A549 (cell line): ENCODE results near the gene KRT16.

Source experiments
- CEBPB ChIP-seq, 2 experiments: fragments of >200 bp in 1 of 2; sonication (Bioruptor Twin) in 1 of 2; formaldehyde crosslinking in 1 of 2; IDR thresholded peaks; 2 replicates each; pipeline ENCODE4 v1.6.1; 2012 to 2016
- CHD2 ChIP-seq: fragments of 150-350 bp; IDR thresholded peaks from 2 replicates; pipeline ENCODE4 v1.6.1; 2014; ENCODE audit warnings: low read length; ENCODE audit not compliant: partially characterized antibody
- CTCF ChIP-seq: fragments of >200 bp; sonication (Bioruptor Twin); formaldehyde crosslinking; IDR thresholded peaks from 3 replicates; pipeline ENCODE4 v1.5.1; 2016
- EP300 ChIP-seq, 2 experiments: fragments of >200 bp; sonication (Bioruptor Twin); formaldehyde crosslinking; IDR thresholded peaks; 2 replicates in 1 of 2; 3 replicates in 1 of 2; pipeline ENCODE4 v1.6.1; 2016 to 2017
- HMGXB4 ChIP-seq: fragments of 250-450 bp; sonication (Bioruptor Pico); IDR thresholded peaks from 2 replicates; pipeline ENCODE4 v1.5.0; 2021; ENCODE audit warnings: mild to moderate bottlenecking, moderate library complexity, borderline replicate concordance
- HOXA7 ChIP-seq: fragments of 250-450 bp; sonication (Bioruptor Pico); IDR thresholded peaks from 2 replicates; pipeline ENCODE4 v1.5.0; 2020; ENCODE audit warnings: mild to moderate bottlenecking, moderate library complexity
- JUN ChIP-seq, 2 experiments: fragments of >200 bp; sonication (Bioruptor Twin); formaldehyde crosslinking; IDR thresholded peaks; 2 replicates in 1 of 2; 3 replicates in 1 of 2; pipeline ENCODE4 v1.6.1; 2016 to 2017
- JUNB ChIP-seq: fragments of >200 bp; sonication (Bioruptor Twin); formaldehyde crosslinking; IDR thresholded peaks from 2 replicates; pipeline ENCODE4 v1.6.1; 2016
- KDM5A ChIP-seq: fragments of 200-600 bp; sonication (generic); IDR thresholded peaks from 2 replicates; pipeline ENCODE4 v1.6.1; 2016; ENCODE audit warnings: antibody characterized with exemption, mild to moderate bottlenecking
- POLR2A ChIP-seq: IDR thresholded peaks from 2 replicates; pipeline ENCODE4 v1.6.1; 2012; ENCODE audit warnings: mild to moderate bottlenecking, low read length
- RAD21 ChIP-seq, 2 experiments: fragments of >200 bp in 1 of 2; sonication (Bioruptor Twin) in 1 of 2; formaldehyde crosslinking in 1 of 2; IDR thresholded peaks in 1 of 2; conservative IDR thresholded peaks in 1 of 2; 2 replicates in 1 of 2; 3 replicates in 1 of 2; pipeline ENCODE4 v1.6.1; 2012 to 2018; ENCODE audit warnings: inconsistent platforms in 1 of 2
- USF2 ChIP-seq: fragments of 450-650 bp; IDR thresholded peaks from 2 replicates; pipeline ENCODE4 v1.6.1; 2014; ENCODE audit warnings: antibody characterized with exemption
- ZC3H11A ChIP-seq: fragments of 450-650 bp; IDR thresholded peaks from 2 replicates; pipeline ENCODE4 v1.6.1; 2014; ENCODE audit warnings: antibody characterized with exemption, mild to moderate bottlenecking
- ZNF302 ChIP-seq: fragments of 250-450 bp; sonication (Bioruptor Pico); IDR thresholded peaks from 2 replicates; pipeline ENCODE4 v1.9.0; 2021; ENCODE audit warnings: inconsistent platforms, mild to moderate bottlenecking, moderate library complexity

GRCh38 chr17:41619036-41619926 lies 6.7 kb upstream of the KRT16 start:
- no peak for TF ChIP-seq RAD21 (conservative IDR thresholded peaks at IDR 0.05 in 1 of 2, IDR thresholded peaks at IDR 0.05 in 1 of 2)
- no peak for TF ChIP-seq HMGXB4 (CRISPR knock-in tag)
- TF ChIP-seq CTCF, result no peak
- TF ChIP-seq KDM5A, result no peak
- no peak for TF ChIP-seq POLR2A
- no peak for TF ChIP-seq JUNB
- no peak for TF ChIP-seq HOXA7 (CRISPR knock-in tag)
- TF ChIP-seq USF2, result no peak
- no peak for TF ChIP-seq CHD2
- TF ChIP-seq JUN (IDR thresholded peaks at IDR 0.05), result no peak
- no peak for TF ChIP-seq EP300 (IDR thresholded peaks at IDR 0.05)
- TF ChIP-seq CEBPB (IDR thresholded peaks at IDR 0.05), result no peak
- no peak for TF ChIP-seq ZNF302 (CRISPR knock-in tag)
- TF ChIP-seq ZC3H11A, result no peak
